OCI-LY1 (cell line): ENCODE results near the gene ARGLU1.

Source experiments
- H2AFZ ChIP-seq: fragments of 200-600 bp; sonication (generic), shearing (Covaris generic); 2 replicates; pipeline ENCODE4 v1.6.0; 2014; ENCODE audit warnings: antibody characterized with exemption, mild to moderate bottlenecking, low read length
- H3F3A ChIP-seq: fragments of 200-600 bp; sonication (generic), shearing (Covaris generic); 2 replicates; pipeline ENCODE4 v1.6.0; 2014; ENCODE audit warnings: mild to moderate bottlenecking, antibody characterized with exemption, low read length, moderate library complexity; ENCODE audit not compliant: insufficient read depth
- H3K27ac ChIP-seq: fragments of 200-600 bp; sonication (generic); 2 replicates; pipeline ENCODE4 v1.5.1; 2014; ENCODE audit warnings: low read length, mixed run types, mild to moderate bottlenecking, low read depth; ENCODE audit not compliant: poor library complexity, severe bottlenecking
- H3K27me3 ChIP-seq: fragments of 200-600 bp; sonication (generic); 2 replicates; pipeline ENCODE4 v1.6.0; 2014; ENCODE audit warnings: antibody characterized with exemption, mild to moderate bottlenecking, low read length, moderate library complexity; ENCODE audit not compliant: insufficient read depth
- H3K36me3 ChIP-seq: fragments of 200-600 bp; sonication (generic); 2 replicates; pipeline ENCODE4 v1.6.1; 2014; ENCODE audit warnings: mild to moderate bottlenecking, antibody characterized with exemption, low read length, moderate library complexity, mixed read lengths; ENCODE audit not compliant: insufficient read depth
- H3K4me1 ChIP-seq: fragments of 200-600 bp; sonication (generic); 2 replicates; pipeline ENCODE4 v1.5.1; 2014; ENCODE audit warnings: mild to moderate bottlenecking, low read length, moderate library complexity; ENCODE audit not compliant: insufficient read depth, severe bottlenecking
- H3K4me2 ChIP-seq: fragments of 200-600 bp; sonication (generic), shearing (Covaris generic); 2 replicates; pipeline ENCODE4 v1.6.1; 2014; ENCODE audit warnings: low read length
- H3K4me3 ChIP-seq: fragments of 200-600 bp; sonication (generic); 2 replicates; pipeline ENCODE4 v1.5.1; 2014; ENCODE audit warnings: low read length, low read depth, mild to moderate bottlenecking, mixed read lengths; ENCODE audit not compliant: poor library complexity, severe bottlenecking
- H3K79me2 ChIP-seq: fragments of 200-600 bp; shearing (Covaris generic); 2 replicates; pipeline ENCODE4 v1.6.1; 2016; ENCODE audit warnings: mixed run types, low read length, mixed read lengths; ENCODE audit not compliant: insufficient read depth
- H3K9ac ChIP-seq: fragments of 200-600 bp; sonication (generic), shearing (Covaris generic); 2 replicates; pipeline ENCODE4 v1.6.1; 2014; ENCODE audit warnings: mild to moderate bottlenecking, low read length, mixed read lengths
- H3K9me2 ChIP-seq: fragments of 200-600 bp; sonication (generic), shearing (Covaris generic); 2 replicates; pipeline ENCODE4 v1.6.1; 2014; ENCODE audit warnings: low read depth, mild to moderate bottlenecking, low read length, mixed read lengths
- H3K9me3 ChIP-seq: fragments of 200-600 bp; shearing (Covaris generic); 2 replicates; pipeline ENCODE4 v1.6.1; 2014; ENCODE audit warnings: low read length, mixed read lengths
- H4K20me1 ChIP-seq: fragments of 200-600 bp; sonication (generic), shearing (Covaris generic); 2 replicates; pipeline ENCODE4 v1.6.0; 2016; ENCODE audit warnings: mild to moderate bottlenecking, low read length; ENCODE audit not compliant: insufficient read depth
- EZH2 ChIP-seq: fragments of 200-600 bp; sonication (generic), shearing (Covaris generic); IDR thresholded peaks from 2 replicates; pipeline ENCODE4 v1.8.0; 2017; ENCODE audit warnings: borderline replicate concordance, mixed run types, mild to moderate bottlenecking, antibody characterized with exemption, low read length, moderate library complexity, mixed read lengths
- TF ChIP-seq, protein P1 (sequence below): fragments of 200-600 bp; sonication (generic), shearing (Covaris generic); IDR thresholded peaks from 2 replicates; pipeline ENCODE4 v1.5.1; 2017; ENCODE audit warnings: mild to moderate bottlenecking, antibody characterized with exemption, low read length, moderate library complexity, mixed read lengths

ARGLU1 gene, protein sequence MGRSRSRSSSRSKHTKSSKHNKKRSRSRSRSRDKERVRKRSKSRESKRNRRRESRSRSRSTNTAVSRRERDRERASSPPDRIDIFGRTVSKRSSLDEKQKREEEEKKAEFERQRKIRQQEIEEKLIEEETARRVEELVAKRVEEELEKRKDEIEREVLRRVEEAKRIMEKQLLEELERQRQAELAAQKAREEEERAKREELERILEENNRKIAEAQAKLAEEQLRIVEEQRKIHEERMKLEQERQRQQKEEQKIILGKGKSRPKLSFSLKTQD

DNA sequence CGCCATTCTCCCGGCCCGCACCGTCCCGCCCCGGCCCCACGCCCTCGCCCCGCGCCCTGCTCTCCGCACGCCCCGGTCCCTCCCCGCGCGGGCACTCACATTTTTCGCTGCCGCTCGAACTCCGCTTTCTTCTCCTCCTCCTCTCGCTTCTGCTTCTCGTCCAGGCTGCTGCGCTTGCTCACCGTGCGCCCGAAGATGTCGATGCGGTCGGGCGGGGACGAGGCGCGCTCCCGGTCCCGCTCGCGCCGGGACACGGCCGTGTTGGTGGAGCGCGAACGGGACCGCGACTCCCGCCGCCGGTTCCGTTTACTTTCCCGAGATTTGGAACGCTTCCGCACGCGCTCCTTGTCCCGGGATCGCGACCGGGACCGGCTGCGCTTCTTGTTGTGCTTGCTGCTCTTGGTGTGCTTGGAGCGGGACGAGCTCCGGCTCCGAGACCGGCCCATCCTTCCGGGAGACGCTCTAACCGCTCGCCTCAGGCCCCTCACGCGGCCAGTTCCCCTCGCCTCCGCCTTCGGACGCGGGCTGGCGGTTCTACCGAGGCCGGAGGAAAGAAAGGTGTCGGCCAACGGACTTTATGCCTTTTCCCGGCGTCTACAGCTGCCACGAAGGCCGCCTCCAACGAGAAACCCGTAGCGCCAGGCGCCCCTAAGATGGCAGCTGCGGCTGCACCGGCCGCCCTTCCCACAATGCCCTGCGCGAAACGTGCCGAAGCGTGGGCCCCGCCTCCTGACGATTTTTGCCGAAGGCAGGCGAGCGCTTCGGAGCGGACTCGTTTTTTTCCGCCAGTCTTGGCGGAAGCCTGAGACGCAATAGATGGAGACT lies at the start of gene ARGLU1:
Gene ARGLU1, minus strand, starts transcription at position 664 of the 825 bp plus-strand sequence. Its CDS starts 218 bp downstream, at position 446.
- Histone ChIP-seq H3K9me2 (no peaks in the 10 kb centered on the region), H3K4me3 (peak within 1 kb of the TSS; percentile 91), H3K36me3 (peaks cover 16% of the 10 kb centered on the region), H3K27ac (peak within 1 kb of the TSS; percentile 84), H4K20me1 (peaks cover 28% of the 10 kb centered on the region), H3K4me1 (peaks cover 57% of the 10 kb centered on the region), H2AFZ (peak within 1 kb of the TSS; percentile 53), H3K79me2 (peaks cover 45% of the 10 kb centered on the region), H3K9ac (peak within 1 kb of the TSS; percentile 79), H3K27me3 (no peaks in the 10 kb centered on the region), H3K4me2 (peak within 1 kb of the TSS; percentile 93), H3K9me3 (no peaks in the 10 kb centered on the region), H3F3A (no peaks in the 10 kb centered on the region)
- TF ChIP-seq EZH2 = no peak
- TF ChIP-seq, protein P1, sequence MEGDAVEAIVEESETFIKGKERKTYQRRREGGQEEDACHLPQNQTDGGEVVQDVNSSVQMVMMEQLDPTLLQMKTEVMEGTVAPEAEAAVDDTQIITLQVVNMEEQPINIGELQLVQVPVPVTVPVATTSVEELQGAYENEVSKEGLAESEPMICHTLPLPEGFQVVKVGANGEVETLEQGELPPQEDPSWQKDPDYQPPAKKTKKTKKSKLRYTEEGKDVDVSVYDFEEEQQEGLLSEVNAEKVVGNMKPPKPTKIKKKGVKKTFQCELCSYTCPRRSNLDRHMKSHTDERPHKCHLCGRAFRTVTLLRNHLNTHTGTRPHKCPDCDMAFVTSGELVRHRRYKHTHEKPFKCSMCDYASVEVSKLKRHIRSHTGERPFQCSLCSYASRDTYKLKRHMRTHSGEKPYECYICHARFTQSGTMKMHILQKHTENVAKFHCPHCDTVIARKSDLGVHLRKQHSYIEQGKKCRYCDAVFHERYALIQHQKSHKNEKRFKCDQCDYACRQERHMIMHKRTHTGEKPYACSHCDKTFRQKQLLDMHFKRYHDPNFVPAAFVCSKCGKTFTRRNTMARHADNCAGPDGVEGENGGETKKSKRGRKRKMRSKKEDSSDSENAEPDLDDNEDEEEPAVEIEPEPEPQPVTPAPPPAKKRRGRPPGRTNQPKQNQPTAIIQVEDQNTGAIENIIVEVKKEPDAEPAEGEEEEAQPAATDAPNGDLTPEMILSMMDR = no peak

DNA sequence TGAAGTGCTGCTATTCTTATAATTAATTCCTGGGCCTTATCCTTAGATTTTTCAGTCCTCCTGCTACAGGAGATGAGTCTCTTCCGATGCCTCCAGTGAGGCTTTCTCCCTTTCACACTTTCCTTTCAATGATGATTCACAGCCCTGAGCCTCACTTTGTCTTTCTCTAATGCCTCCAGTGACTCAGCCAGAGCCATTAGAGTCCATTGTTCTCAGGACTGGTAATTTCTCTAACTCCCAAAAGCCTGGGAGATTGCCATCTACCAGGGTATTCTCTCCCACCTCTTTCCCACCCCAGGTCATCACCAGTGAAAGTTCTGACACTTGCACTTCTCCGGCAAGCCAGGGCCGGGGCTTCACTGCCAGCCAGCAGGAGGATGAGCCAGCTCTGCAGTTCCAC lies 49.6 kb upstream of the ARGLU1 start:
- Histone ChIP-seq H2AFZ (no peak overlapping the region), H3K9me3 (no peaks in the 10 kb centered on the region), H3K4me3 (no peak overlapping the region), H4K20me1 (no peaks in the 10 kb centered on the region), H3K9ac (no peak overlapping the region), H3K9me2 (no peaks in the 10 kb centered on the region), H3F3A (no peaks in the 10 kb centered on the region), H3K79me2 (no peaks in the 10 kb centered on the region), H3K36me3 (no peaks in the 10 kb centered on the region), H3K4me2 (no peak overlapping the region), H3K27ac (no peak overlapping the region), H3K27me3 (peaks cover 3% of the 10 kb centered on the region; the same call in 1 of the 2 replicates), H3K4me1 (no peaks in the 10 kb centered on the region)
- TF ChIP-seq EZH2 = no peak
- TF ChIP-seq, protein P1 = no peak

DNA sequence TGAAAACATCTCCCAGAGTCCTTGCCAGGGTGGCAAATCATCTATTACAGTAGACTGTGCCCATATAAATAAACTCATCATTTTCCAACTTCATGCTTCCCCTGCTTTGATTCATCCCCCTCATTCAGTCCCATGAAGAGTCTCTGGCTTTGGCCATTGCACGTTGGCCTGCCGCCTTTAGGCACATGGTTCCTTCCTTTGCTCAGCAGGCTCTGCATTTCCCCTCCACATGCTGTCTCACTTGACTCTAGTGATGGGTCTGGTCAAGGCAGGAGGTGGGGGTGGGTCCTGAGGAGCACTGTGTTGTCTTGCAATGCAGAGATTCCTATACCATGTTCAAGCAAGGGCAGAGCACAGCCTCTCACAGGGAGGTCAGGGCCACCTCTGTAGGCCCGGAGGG lies 48.8 kb upstream of the ARGLU1 start:
- H4K20me1 ChIP-seq = no peaks in the 10 kb centered on the region
- no peaks in the 10 kb centered on the region for H3K36me3 ChIP-seq
- H3K4me2 ChIP-seq = no peak overlapping the region
- peaks cover 3% of the 10 kb centered on the region; the same call in 1 of the 2 replicates for H3K27me3 ChIP-seq
- TF ChIP-seq, protein P1 = no peak
- no peak for TF ChIP-seq EZH2
- H3K9me2 ChIP-seq = no peaks in the 10 kb centered on the region
- H3K4me1 ChIP-seq = no peaks in the 10 kb centered on the region
- H3F3A ChIP-seq = no peaks in the 10 kb centered on the region
- no peaks in the 10 kb centered on the region for H3K79me2 ChIP-seq
- H3K9me3 ChIP-seq = no peaks in the 10 kb centered on the region
- H3K9ac ChIP-seq = no peak overlapping the region
- no peak overlapping the region for H3K4me3 ChIP-seq
- no peak overlapping the region for H2AFZ ChIP-seq
- no peak overlapping the region for H3K27ac ChIP-seq
